GM12865 (cell line): Measurements from ENCODE around the gene EVA1B.

ENCODE experiments used
- DNase-seq: peaks from one replicate; pipeline ENCODE4 v3.0.0; 2010; ENCODE audit warnings: low read depth
- H3K4me3 ChIP-seq: 2 replicates; pipeline ENCODE4 v1.5.1; 2011; ENCODE audit warnings: mild to moderate bottlenecking, low read depth, low read length, control low read depth
- TF ChIP-seq, protein P1 (sequence below): IDR thresholded peaks from 2 replicates; pipeline ENCODE4 v1.5.1; 2011; ENCODE audit warnings: low read length, control low read depth, low read depth, inconsistent platforms; ENCODE audit not compliant: insufficient read depth; ENCODE audit errors: missing control alignments

EVA1B gene

DNA sequence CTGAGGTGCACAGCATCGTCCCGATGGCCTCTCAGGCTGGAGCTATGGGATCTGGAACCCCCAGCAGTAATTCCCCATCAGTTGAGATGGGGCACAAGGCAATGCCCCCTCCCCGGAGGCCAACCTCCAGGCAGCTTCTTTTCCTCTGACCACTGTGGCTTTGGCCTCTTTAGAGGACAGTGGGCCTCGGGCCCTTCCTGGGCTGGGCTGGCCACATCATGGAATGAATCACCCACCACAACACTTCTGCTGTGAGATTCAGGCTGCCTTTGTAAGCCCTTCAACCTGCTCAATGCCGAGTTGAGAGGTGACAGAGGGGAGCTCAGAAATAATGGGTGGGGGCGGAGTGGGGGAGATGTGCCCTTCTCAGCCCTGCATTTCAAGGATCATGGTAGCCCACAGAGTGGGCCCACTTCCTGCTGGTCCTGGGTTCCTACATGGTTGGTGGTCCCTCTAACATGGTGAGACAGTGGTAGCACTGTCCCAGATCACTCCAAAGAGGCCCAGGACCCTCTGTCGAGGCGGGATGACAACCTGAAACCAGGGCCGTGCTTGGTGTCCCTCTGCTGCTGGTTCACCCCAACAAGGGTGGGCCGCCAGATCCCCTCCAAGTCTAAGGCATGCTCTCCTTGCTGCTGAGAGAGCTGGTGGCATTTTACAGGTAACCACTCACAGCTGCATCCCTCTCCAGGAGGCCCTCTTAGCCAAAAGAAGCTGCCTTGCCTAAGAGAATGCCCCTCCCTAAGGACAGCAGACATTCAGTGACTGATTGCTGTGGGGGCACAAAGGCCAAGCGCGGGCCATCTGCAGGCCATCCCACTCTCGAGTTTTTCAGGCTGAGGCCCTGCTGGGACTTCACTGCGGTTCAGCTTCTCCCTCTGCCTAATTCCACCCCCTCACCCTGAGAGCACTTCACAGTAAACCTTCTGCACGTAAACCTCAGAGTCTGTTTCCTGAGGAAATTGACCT is 29.7 kb upstream of the EVA1B start:
- no peak for DNase-seq
- TF ChIP-seq, protein P1, sequence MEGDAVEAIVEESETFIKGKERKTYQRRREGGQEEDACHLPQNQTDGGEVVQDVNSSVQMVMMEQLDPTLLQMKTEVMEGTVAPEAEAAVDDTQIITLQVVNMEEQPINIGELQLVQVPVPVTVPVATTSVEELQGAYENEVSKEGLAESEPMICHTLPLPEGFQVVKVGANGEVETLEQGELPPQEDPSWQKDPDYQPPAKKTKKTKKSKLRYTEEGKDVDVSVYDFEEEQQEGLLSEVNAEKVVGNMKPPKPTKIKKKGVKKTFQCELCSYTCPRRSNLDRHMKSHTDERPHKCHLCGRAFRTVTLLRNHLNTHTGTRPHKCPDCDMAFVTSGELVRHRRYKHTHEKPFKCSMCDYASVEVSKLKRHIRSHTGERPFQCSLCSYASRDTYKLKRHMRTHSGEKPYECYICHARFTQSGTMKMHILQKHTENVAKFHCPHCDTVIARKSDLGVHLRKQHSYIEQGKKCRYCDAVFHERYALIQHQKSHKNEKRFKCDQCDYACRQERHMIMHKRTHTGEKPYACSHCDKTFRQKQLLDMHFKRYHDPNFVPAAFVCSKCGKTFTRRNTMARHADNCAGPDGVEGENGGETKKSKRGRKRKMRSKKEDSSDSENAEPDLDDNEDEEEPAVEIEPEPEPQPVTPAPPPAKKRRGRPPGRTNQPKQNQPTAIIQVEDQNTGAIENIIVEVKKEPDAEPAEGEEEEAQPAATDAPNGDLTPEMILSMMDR = no peak
- H3K4me3 ChIP-seq = no peak overlapping the region

DNA sequence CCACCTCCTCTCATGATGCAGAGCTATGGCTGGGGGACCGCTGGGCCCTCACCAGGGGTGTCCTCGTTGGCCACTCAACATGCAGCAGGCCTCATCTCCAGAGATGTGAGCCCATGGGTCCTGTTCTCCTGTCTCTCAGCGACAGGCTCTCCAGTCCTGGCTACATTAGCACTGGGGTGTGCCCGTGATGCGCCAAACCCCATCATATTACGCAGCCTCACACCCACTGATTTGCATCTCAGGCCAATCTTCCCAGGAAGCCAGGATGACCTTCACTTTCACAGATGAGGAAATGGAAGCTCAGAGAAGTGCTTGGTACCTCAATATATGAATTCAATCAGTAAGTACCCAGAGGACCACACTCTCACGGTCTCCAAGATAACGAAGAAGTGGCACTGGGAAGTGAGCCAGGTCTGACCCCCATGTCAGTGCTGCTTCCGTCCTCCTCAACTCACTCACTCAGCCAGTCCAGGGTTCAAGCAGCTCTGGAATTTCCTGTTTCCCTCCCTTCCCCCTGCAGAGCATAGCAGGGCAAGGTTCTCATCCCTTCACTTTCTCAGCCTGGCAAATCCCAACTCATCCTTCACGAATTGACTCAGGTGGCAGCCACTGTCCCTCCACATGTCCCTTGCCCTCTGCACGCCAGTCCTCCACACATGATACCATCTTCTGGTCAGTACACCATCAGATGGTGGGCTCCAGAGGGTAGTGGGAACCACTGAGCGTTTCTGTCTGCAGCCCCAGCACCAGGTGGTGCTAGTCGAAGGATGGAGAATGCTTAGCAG is 28.9 kb upstream of the EVA1B start:
- DNase-seq = no peak
- no peak overlapping the region for H3K4me3 ChIP-seq
- TF ChIP-seq, protein P1 = no peak

DNA sequence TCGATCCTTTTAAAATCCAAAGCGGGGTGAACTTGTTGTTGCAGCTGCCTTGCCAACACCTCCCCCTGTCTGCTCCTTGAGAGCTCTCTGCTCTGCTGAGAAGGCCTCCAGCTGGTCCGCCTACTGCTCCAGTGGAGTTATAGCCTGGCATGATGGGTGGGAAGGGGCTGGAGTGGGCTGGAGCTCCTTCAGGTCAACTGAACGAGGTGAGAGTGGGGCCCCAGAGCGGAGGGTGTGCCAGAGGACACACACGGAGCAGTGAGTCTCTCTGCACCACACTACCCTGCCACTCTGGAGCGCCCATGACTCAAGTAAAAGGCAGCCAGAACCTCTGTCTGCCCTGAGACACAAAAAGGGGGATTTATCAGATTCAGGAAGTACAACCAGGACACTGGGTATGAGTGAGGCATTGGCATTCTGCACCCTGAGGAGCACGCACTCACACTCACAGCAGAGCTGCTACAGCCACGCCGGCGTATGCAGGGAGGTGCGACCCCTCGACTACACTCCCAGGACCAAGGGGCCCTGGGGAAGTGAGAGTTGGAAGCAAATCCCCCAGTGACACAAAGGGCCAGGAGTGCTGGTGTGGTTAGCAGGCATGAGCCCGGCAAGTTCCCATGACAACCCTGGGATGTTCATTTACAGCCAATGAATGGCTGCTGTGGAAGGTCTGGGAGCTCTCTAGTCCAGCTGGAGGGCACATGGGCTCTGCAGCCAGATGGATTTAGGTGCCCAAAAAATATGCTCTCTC is 28.0 kb upstream of the EVA1B start:
- DNase-seq = no peak
- H3K4me3 ChIP-seq = no peak overlapping the region
- TF ChIP-seq, protein P1 = no peak

DNA sequence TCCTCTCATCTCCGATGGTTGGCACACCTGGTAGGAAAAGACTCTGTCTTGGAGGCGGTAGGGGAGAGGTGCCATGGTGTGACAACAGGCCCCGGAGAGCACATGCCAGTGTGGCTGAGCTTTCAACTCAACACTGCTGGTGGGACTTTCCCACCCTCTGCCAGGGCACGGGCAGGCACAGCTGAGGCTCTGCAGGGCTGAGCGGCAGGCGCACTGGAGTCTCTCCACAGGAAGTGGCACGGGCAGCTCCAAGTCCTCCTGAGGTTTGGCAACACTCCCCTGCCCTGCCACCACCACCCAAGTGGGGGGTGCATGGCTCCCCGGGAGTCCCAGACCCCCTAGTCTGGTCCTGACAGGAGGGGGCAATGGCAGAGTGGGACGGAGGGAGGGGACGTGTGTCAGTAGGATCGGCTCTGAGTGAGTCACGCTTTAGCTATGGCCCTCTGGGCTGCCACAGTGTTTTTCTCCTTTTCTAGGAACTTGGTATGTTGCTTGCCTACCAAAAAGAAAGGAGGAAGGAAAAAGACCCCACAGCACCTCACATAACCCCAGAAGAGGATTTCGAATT is 27.3 kb upstream of the EVA1B start:
- TF ChIP-seq, protein P1 = no peak
- peak; percentile 45 for DNase-seq
- no peak overlapping the region for H3K4me3 ChIP-seq

DNA sequence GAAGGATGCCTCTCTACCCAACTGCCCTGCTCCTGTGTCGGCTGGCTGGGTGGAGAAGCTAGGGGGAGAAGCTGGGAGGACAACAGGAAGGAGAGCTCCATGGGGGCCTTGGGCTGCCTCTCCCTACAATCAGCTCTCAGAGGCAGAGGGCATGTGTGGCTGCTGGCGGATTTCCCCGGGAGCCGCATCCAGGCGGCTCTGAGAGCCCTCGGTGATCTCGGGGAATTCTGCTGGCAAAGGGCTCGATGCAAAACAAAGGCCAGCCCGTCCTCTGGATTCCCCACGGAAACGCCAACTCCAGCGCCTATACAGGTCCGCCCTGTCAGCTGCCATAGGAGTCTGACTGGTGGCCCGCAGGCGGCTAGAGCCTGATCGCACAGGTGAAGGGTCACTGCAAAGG is 26.4 kb upstream of the EVA1B start:
- no peak overlapping the region for H3K4me3 ChIP-seq
- no peak for DNase-seq
- TF ChIP-seq, protein P1 = no peak

DNA sequence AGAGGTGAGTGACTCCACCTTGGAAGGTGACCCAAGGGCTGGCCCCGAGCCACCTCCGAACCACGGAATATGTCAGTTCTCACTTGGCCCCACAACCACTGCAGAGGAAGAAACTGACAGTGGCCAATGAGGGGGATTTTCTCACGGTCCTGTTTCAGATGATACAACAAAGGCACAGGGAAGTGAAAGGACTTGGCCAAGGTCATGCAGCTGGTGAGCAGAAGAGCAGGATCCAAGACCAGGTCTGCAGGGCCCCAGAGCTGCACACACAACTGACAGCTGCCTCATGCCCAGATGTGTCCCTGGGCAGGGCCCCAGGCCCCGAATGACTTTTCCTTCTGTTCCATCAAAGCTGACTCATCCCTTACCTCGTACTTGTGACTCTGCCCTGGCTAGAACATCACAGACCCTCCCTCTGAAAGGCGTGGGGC is 25.8 kb upstream of the EVA1B start:
- DNase-seq = peak; percentile 94
- TF ChIP-seq, protein P1 = no peak

More for the DNA sequence above, 25.8 kb upstream of the EVA1B start:
- H3K4me3 ChIP-seq = no peak overlapping the region
